CD1c-positive myeloid dendritic cell (primary cell): ENCODE data around the gene ARHGEF6.

Experiments used
- DNase-seq: peaks from one replicate; pipeline ENCODE4 v3.0.0-alpha.2; 2016; ENCODE audit errors: extremely low spot score

ARHGEF6 gene

GRCh38 chrX:136646602-136647239 lies 134.0 kb downstream of the ARHGEF6 start:
- DNase-seq = no peak

- no peak for DNase-seq
Observed at GRCh38 chrX:136643243-136643642, 137.5 kb downstream of the ARHGEF6 start.

DNA sequence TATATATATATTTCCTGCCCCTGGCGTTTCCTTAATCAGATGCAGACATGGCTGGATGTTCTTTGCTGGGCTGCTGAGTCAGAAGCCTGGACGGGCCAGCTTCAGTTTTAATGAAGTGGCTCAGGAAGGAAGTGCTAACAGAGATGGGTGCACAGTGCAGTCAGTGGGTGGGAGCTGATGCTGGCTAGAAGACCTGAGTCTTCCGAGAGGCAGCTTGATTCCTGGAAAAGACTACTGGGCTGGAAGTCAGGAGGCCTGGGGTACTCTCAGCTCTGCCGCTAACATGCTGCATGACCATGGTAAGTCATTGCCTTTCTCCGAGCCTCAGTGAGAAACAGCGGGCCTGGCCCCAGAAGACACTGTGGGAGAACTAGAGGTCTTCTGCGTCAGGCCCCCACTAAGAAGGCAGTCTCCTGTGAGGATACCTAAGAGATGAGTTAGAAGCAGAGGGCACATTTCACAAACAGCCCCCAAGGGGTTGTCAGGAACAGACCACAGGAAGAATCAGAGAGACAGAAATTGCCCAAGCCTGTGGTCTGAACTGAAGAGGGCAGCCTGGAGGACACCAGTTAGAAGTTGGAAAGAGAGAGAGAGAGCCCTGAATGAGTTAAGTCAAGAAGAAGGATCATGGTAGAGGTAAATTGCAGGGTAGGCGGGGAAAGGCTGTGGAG lies 141.1 kb downstream of the ARHGEF6 start:
- DNase-seq = no peak

DNA sequence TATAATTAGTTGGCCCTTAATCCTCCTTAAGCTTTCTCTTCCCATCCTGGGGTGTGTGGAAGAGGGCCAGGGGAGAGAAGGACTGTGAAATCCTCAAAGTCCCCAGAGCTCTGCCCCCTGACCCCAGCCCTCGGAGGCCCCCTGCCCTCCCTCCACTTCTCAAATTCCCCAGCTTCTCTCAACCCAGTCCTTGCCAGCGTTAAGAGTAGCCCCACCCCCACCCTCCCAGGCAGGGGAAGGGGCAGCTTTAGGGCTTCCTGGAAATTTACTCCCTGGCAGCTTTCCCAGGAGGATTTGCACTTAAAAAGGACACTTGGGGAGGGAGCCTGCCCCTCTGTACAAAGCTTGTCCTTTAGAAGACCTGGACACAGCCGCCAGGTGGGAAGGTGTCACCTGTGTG lies 144.6 kb downstream of the ARHGEF6 start:
- DNase-seq = no peak

GRCh38 chrX:136635235-136635634 lies 145.5 kb downstream of the ARHGEF6 start:
- DNase-seq = peak; percentile 16

- DNase-seq = no peak
Observed at GRCh38 chrX:136630881-136631280, 149.9 kb downstream of the ARHGEF6 start.

GRCh38 chrX:136629084-136629750 lies 151.5 kb downstream of the ARHGEF6 start:
- no peak for DNase-seq

GRCh38 chrX:136627409-136627808 lies 153.3 kb downstream of the ARHGEF6 start:
- DNase-seq = no peak

DNA sequence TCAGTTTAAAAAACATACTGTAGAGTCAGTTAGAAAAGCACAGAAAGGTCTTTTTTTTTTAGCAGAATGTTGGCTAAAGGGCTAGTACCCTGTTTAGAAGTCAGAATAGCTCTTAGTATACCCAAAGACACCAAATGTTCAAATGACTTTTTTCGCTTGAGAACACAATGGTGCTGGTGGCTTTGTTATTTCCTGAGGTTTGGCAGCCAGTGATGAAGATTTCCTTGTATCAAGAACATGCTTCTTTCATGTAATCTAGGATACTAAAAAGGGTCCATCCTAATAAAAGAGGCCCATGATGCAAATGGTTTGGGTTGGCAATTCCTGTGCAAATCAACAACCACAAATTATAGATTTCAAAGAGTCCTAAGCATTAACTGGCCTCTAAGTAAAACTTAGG lies 153.8 kb downstream of the ARHGEF6 start:
- DNase-seq = no peak

GRCh38 chrX:136626237-136626636 lies 154.5 kb downstream of the ARHGEF6 start:
- no peak for DNase-seq

DNA sequence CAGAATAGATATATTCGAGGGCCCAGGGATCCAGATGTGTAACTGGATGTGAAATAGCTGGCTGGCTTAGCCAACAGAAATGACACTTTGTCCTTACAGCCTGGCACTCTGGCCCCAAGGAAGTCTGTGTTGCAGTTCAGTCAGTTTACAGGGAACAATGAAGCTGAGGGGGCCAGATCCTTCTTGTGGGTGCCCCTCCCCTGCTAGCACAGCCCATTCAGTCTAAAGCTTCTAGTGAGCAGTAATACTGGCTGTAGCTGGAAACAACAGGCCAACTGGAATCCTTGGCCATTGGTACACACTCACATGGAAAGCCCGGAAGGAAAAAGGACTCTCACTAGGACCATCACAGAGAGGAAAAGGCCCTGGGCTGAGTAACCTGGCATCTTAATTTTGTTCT lies 155.5 kb downstream of the ARHGEF6 start:
- DNase-seq = no peak

GRCh38 chrX:136623396-136623795 lies 157.3 kb downstream of the ARHGEF6 start:
- no peak for DNase-seq

DNA sequence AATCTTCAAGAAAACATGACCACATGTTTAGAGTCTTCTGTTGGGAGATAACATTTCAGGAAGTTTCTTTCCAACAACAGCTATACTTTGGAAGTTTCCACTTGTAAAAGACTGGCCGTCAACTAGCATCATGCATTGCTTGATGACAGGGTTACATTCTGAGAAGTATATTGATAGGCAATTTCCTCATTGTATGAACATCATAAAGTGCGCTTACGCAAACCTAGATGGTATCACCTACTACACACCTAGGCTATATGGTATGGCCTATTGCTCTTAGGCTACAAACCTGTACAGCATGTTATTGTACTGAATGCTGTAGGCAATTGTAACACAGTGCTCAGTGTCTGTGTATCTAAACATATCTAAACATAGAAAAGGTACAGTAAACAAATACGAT lies 158.2 kb downstream of the ARHGEF6 start:
- DNase-seq = no peak

DNA sequence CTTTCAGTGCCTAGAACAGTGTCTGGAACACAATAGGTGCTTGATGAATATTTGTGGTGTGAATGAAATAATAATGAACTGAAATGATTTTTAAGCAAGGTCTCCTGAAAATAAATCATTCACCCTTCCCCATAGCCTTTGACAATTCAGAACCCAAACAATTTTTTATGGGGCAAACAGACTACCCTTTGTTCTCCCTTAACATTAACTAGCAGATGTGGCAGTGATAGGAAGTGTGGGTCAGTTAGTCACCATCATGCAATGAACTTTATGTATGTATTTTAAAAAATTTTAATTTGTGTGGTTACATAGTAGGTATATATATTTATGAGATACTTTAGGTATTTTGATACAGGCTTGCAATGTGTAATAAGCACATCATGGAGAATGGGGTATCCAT lies 160.0 kb downstream of the ARHGEF6 start:
- no peak for DNase-seq

DNA sequence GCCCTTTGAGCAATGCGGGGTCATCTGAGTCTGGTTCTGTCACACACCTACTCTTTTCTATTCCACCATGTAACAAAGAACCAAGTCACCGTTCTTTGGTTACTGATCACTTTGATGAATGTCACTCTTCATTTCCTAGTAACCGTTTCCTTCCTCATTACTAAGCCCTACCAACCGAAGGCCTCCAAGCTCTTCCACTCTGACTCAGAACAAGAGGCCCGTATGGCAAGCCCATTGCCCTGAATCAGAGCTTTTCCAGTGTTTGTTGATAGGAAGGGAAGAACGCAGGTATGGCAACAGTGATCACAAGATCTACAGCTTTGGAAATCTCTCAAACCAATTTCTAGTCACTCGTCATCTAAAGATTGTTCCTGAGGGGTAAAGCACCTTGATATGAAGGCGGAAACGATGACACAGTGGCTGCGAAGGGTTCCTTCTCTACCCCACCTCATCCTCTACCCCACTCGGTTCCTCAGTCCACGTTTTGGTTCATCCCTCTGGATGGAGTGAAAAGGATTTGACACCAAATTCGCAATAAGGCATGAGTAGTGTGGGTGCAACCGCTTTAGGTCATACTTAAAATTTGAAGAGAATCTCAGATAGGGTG lies 160.7 kb downstream of the ARHGEF6 start:
- DNase-seq = no peak

GRCh38 chrX:136616987-136617685 lies 163.6 kb downstream of the ARHGEF6 start:
- no peak for DNase-seq
